ENCODE measurements around the gene HSPA1L. TPM values are rescaled to one million over a fixed set of nuclear protein-coding genes. Genes with fewer than 3 reads are reported as not detected.

Gene HSPA1L
- total and polyA plus RNA-seq, 10 of the 15 experiments (the other 5 are each of a cell fraction or from before 2014, with no cell fraction given) = 0.69 to 2.5 (median 1.5) TPM

DNA sequence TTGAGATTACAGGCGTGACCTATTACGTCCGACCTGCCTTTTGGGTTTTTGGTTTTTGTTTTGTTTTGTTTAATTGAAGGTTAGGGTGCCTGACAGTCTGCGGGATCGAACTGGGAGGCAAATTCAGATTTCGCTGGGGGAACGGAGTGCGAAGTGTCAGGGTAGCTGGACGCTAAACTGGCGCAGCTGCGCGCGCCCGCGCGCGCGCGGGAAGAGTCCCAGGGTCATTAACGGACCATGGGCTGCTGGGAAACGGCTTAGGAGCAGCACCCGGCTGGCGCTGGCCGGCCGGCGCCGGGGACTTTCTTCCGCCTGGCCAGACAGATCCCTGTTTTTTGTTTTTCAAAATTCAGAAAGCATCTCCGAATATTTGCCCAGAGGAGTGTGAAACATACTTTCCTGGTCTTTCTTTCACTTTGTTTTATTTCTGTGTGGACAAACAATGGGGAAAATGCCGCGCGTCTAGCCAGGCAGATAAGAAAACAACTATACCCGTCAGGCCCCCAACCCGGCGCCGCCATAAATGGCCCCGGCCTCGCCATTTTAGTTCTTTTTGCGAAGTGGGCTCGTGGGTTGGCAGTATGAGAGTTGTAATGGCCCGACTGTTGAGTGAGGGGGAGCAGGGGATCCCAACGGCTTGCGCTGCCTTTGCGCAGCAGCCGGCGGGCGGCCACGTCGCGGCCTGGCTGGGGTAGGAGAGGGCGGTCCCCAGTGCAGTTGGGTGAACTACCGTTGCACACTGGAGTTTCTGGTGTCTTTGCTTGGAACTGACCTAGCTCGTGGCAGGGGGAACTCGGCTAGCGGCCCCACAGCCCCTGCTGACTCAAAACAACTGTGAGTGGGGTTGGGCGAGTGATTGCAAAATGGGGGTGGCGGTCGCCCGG, 19.5 kb upstream of the HSPA1L start (continued):
- TF ChIP-seq ELK1 (IDR thresholded peaks at IDR 0.05; ENCODE audit: low read depth, low read length) = no peak
- TF ChIP-seq PML (IDR thresholded peaks at IDR 0.05; ENCODE audit: low read length) = peak; percentile 99
- TF ChIP-seq MTA2 (IDR thresholded peaks at IDR 0.05; ENCODE audit: low read depth) = peak; percentile 38
- TF ChIP-seq JUNB (IDR thresholded peaks at IDR 0.05) = no peak
- no peak for TF ChIP-seq CBX3 (IDR thresholded peaks at IDR 0.05; ENCODE audit: borderline replicate concordance, low read depth)
- TF ChIP-seq KDM1A (IDR thresholded peaks at IDR 0.05; ENCODE audit: borderline replicate concordance) = no peak
- no peak for TF ChIP-seq FOXK2 (IDR thresholded peaks at IDR 0.05)
- no peak for TF ChIP-seq ZNF217 (IDR thresholded peaks at IDR 0.05)
- TF ChIP-seq, protein P1, sequence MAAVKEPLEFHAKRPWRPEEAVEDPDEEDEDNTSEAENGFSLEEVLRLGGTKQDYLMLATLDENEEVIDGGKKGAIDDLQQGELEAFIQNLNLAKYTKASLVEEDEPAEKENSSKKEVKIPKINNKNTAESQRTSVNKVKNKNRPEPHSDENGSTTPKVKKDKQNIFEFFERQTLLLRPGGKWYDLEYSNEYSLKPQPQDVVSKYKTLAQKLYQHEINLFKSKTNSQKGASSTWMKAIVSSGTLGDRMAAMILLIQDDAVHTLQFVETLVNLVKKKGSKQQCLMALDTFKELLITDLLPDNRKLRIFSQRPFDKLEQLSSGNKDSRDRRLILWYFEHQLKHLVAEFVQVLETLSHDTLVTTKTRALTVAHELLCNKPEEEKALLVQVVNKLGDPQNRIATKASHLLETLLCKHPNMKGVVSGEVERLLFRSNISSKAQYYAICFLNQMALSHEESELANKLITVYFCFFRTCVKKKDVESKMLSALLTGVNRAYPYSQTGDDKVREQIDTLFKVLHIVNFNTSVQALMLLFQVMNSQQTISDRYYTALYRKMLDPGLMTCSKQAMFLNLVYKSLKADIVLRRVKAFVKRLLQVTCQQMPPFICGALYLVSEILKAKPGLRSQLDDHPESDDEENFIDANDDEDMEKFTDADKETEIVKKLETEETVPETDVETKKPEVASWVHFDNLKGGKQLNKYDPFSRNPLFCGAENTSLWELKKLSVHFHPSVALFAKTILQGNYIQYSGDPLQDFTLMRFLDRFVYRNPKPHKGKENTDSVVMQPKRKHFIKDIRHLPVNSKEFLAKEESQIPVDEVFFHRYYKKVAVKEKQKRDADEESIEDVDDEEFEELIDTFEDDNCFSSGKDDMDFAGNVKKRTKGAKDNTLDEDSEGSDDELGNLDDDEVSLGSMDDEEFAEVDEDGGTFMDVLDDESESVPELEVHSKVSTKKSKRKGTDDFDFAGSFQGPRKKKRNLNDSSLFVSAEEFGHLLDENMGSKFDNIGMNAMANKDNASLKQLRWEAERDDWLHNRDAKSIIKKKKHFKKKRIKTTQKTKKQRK (IDR thresholded peaks at IDR 0.05; ENCODE audit: low read depth, low read length) = no peak
- no peak for TF ChIP-seq EZH2 (IDR thresholded peaks at IDR 0.05; ENCODE audit: borderline replicate concordance, control insufficient read depth, low read depth, low read length)
- TF ChIP-seq ATF3 (IDR thresholded peaks at IDR 0.05; ENCODE audit: borderline replicate concordance, extremely low read depth, low read depth, low read length) = no peak
- no peak for TF ChIP-seq CTCF (IDR thresholded peaks at IDR 0.05 in 2 of 3, conservative IDR thresholded peaks at IDR 0.05 in 1 of 3; ENCODE audit: control insufficient read depth in 2 of 3, extremely low read depth in 1 of 3, insufficient read depth in 1 of 3, low read depth in 3 of 3, low read length in 3 of 3)
- TF ChIP-seq BRCA1 (IDR thresholded peaks at IDR 0.05; ENCODE audit: low read depth, low read length) = no peak
- peak; percentile 94 for TF ChIP-seq TAF1 (IDR thresholded peaks at IDR 0.05; ENCODE audit: borderline replicate concordance, low read depth, low read length)
- TF ChIP-seq BMI1 (IDR thresholded peaks at IDR 0.05; ENCODE audit: borderline replicate concordance) = no peak
- TF ChIP-seq ZNF622 (IDR thresholded peaks at IDR 0.05) = no peak
- no peak for TF ChIP-seq RFX5 (IDR thresholded peaks at IDR 0.05; ENCODE audit: low read depth, low read length)
- TF ChIP-seq IRF5 (IDR thresholded peaks at IDR 0.05; ENCODE audit: borderline replicate concordance) = peak; percentile 95
- TF ChIP-seq NR2F1 (conservative IDR thresholded peaks at IDR 0.05) = peak; percentile 69
- TF ChIP-seq ETV6 (conservative IDR thresholded peaks at IDR 0.05 in 1 of 2, IDR thresholded peaks at IDR 0.05 in 1 of 2; ENCODE audit: borderline replicate concordance in 1 of 2, low read depth in 1 of 2) = peak in 1 of 2 experiments; percentile 13; a peak in 1 of 4 replicates
- peak; percentile 48 for TF ChIP-seq MEF2B (IDR thresholded peaks at IDR 0.05; ENCODE audit: partially characterized antibody, poor library complexity, severe bottlenecking)

Measured in GM12878 (cell line).